Transverse colon (tissue), 4 donors: ENCODE results near the gene HINT3. TPM values are rescaled to one million over a fixed set of nuclear protein-coding genes. Genes with fewer than 3 reads are reported as not detected.

Experiments
- DNase-seq: peaks from one replicate; pipeline ENCODE4 v3.0.0-alpha.2; 2019
- H3K27ac ChIP-seq, 4 donors: fragments of 200-600 bp; sonication (generic); 2 replicates each; pipeline ENCODE4 v1.5.1; 2016 to 2018; ENCODE audit warnings: inconsistent platforms in 4 of 4
- H3K27me3 ChIP-seq: fragments of 200-600 bp; sonication (generic); 2 replicates; pipeline ENCODE4 v1.5.1; 2017; ENCODE audit warnings: inconsistent platforms
- H3K36me3 ChIP-seq, 4 donors: fragments of 200-600 bp; sonication (generic); 2 replicates each; pipeline ENCODE4 v1.5.1; 2017 to 2019; ENCODE audit warnings: inconsistent platforms in 4 of 4
- H3K4me1 ChIP-seq, 4 donors: fragments of 200-600 bp; sonication (generic); 2 replicates each; pipeline ENCODE4 v1.5.1; 2017 to 2020; ENCODE audit warnings: inconsistent platforms in 4 of 4
- H3K4me3 ChIP-seq, 4 donors: fragments of 200-600 bp; sonication (generic); 1 replicate in 1 of 4; 2 replicates in 3 of 4; pipeline versions ENCODE4 v1.5.1 to v1.6.1; 2017 to 2019; ENCODE audit warnings: inconsistent platforms in 4 of 4
- H3K9me3 ChIP-seq, 2 donors: fragments of 200-600 bp; sonication (generic); 2 replicates each; pipeline ENCODE4 v1.5.1; 2017 to 2019; ENCODE audit warnings: inconsistent platforms in 2 of 2
- CTCF ChIP-seq, 5 experiments: fragments of 200-600 bp in 3 of 5; fragments of 450-650 bp in 2 of 5; sonication (generic) in 3 of 5; IDR thresholded peaks; 1 replicate in 2 of 5; 2 replicates in 3 of 5; pipeline ENCODE4 v1.5.1; 2016 to 2017; ENCODE audit warnings: antibody characterized with exemption in 5 of 5, inconsistent platforms in 3 of 5, mild to moderate bottlenecking in 2 of 5, moderate library complexity in 1 of 5
- EP300 ChIP-seq: sonication (generic); formaldehyde crosslinking; IDR thresholded peaks from one replicate; pipeline ENCODE4 v1.6.1; 2017; ENCODE audit warnings: antibody characterized with exemption, low read depth
- POLR2A ChIP-seq: fragments of 450-650 bp; IDR thresholded peaks from one replicate; pipeline ENCODE4 v1.6.1; 2016; ENCODE audit warnings: antibody characterized with exemption, mild to moderate bottlenecking, moderate library complexity
- POLR2AphosphoS5 ChIP-seq, 3 donors: sonication (generic); formaldehyde crosslinking; IDR thresholded peaks; one replicate each; pipeline ENCODE4 v1.6.1; 2016; ENCODE audit warnings: antibody characterized with exemption in 3 of 3
- WGBS, 2 donors: methylation state at CpG; one replicate each; pipeline ENCODE4 v1.1.5; 2018; ENCODE audit warnings: low coverage in 1 of 2; 5-methylcytosine and 5-hydroxymethylcytosine counted together
- in situ Hi-C, 4 donors: fragments of 200-750 bp; cut with MboI; loops; one replicate each; pipeline versions ENCODE4 v1.15.0 to v1.15.1; 2017; ENCODE audit warnings: low sequenced_read_pairs in 3 of 4, low pct_ligation_motif_present in 1 of 4, low pct_unique_long_range_greater_than_20kb in 1 of 4
- intact Hi-C: fragments of 100-400 bp; cut with DNase I; formaldehyde crosslinking; loops from one replicate; pipeline ENCODE4 v1.15.1; 2023; ENCODE audit warnings: low total_unique reads
- total RNA-seq, 4 donors: library from RNA; depleted of rRNA; stranded (reverse); fragments of >200 nt; gene quantifications; one replicate each; pipeline ENCODE4 v1.1.0, GENCODE V29; 2016

Gene HINT3
- total RNA-seq, 4 donors from 2014 or later: 23.5 to 35.2 (median 30.7) TPM

- in situ Hi-C loops (no loop called here), intact Hi-C loops (no loop called here)
- no peak overlapping the region for H3K27ac ChIP-seq
- TF ChIP-seq EP300: no peak
- peaks cover 0 to 24% (median 7%) of the 10 kb centered on the region in 4 donors for H3K4me1 ChIP-seq
- H3K4me3 ChIP-seq: no peak overlapping the region
- no peaks in the 10 kb centered on the region for H3K9me3 ChIP-seq
- no peaks in the 10 kb centered on the region for H3K27me3 ChIP-seq
- DNase-seq: no peak
- peaks cover 0 to 29% (median 14%) of the 10 kb centered on the region in 4 donors for H3K36me3 ChIP-seq
- 87 to 89% methylated on average over 3 of the region's 3 CpGs for WGBS, 2 donors
Observed at GRCh38 chr6:125926711-125927110, 29.9 kb upstream of the HINT3 start.

- in situ Hi-C loops (no loop called here), intact Hi-C loops (no loop called here)
- TF ChIP-seq POLR2AphosphoS5 (IDR thresholded peaks at IDR 0.05): no peak
- TF ChIP-seq CTCF (IDR thresholded peaks at IDR 0.05): no peak
- no peak for TF ChIP-seq EP300
- TF ChIP-seq POLR2A: no peak
- WGBS, 2 donors: 58 to 67% methylated on average over 1 to 7 of the region's 7 CpGs
- peaks cover 0 to 28% (median 9%) of the 10 kb centered on the region in 4 donors for H3K36me3 ChIP-seq
- no peak for DNase-seq
- peaks cover 0 to 15% (median 4%) of the 10 kb centered on the region in 4 donors for H3K4me1 ChIP-seq
- H3K27ac ChIP-seq: no peak overlapping the region
- H3K9me3 ChIP-seq: no peaks in the 10 kb centered on the region
- H3K4me3 ChIP-seq: no peak overlapping the region
- H3K27me3 ChIP-seq: no peaks in the 10 kb centered on the region
Observed at GRCh38 chr6:125927761-125928160, 28.8 kb upstream of the HINT3 start.

- Histone ChIP-seq H3K4me3 (no peak overlapping the region), H3K36me3 (peaks cover 0 to 23% (median 9%) of the 10 kb centered on the region in 4 donors), H3K27ac (no peak overlapping the region), H3K9me3 (no peaks in the 10 kb centered on the region), H3K4me1 (no peaks in the 10 kb centered on the region), H3K27me3 (no peaks in the 10 kb centered on the region)
- intact Hi-C loops (no loop called here), in situ Hi-C loops (no loop called here)
- no peak for DNase-seq
- no peak for TF ChIP-seq POLR2A
- TF ChIP-seq CTCF (IDR thresholded peaks at IDR 0.05): no peak
- no peak for TF ChIP-seq POLR2AphosphoS5 (IDR thresholded peaks at IDR 0.05)
- TF ChIP-seq EP300: no peak
- 76 to 89% methylated on average over 3 of the region's 3 CpGs for WGBS, 2 donors
Observed at GRCh38 chr6:125930765-125931418, 25.7 kb upstream of the HINT3 start.

- WGBS, 2 donors: 82 to 88% methylated on average over 3 to 4 of the region's 4 CpGs
- no peak overlapping the region for H3K27ac ChIP-seq
- no peak for TF ChIP-seq POLR2AphosphoS5 (IDR thresholded peaks at IDR 0.05)
- TF ChIP-seq CTCF (IDR thresholded peaks at IDR 0.05): no peak
- TF ChIP-seq POLR2A: no peak
- no peak for TF ChIP-seq EP300
- in situ Hi-C loops: no loop called here
- H3K36me3 ChIP-seq: peaks cover 0 to 23% (median 9%) of the 10 kb centered on the region in 4 donors
- no peaks in the 10 kb centered on the region for H3K4me1 ChIP-seq
- H3K27me3 ChIP-seq: no peaks in the 10 kb centered on the region
- no peaks in the 10 kb centered on the region for H3K9me3 ChIP-seq
- no peak overlapping the region for H3K4me3 ChIP-seq
- intact Hi-C loops: no loop called here
- DNase-seq: no peak
Observed at GRCh38 chr6:125931733-125932450, 24.7 kb upstream of the HINT3 start.
